RWPE2 (cell line): Measurements from ENCODE around the gene CADM2.

Source experiments
- ATAC-seq: fragments of 200-7000 bp; cut with Tn5 transposase; 3 replicates; pipeline ENCODE4 v1.9.1; 2021; ENCODE audit warnings: low read depth
- DNase-seq: peaks from one replicate; pipeline ENCODE4 v3.0.0-alpha.2; 2020; ENCODE audit warnings: low spot score
- H3K27ac ChIP-seq: fragments of 450-650 bp; 2 replicates; pipeline ENCODE4 v1.5.1; 2017; ENCODE audit warnings: mild to moderate bottlenecking; ENCODE audit not compliant: poor library complexity, severe bottlenecking
- H3K27me3 ChIP-seq: fragments of 250-450 bp; sonication (Bioruptor Pico); 2 replicates; pipeline ENCODE4 v1.5.1; 2021; ENCODE audit warnings: mild to moderate bottlenecking, moderate library complexity; ENCODE audit not compliant: insufficient read depth, poor library complexity, severe bottlenecking
- H3K36me3 ChIP-seq: fragments of 250-450 bp; sonication (Bioruptor Pico); 2 replicates; pipeline ENCODE4 v1.5.1; 2020; ENCODE audit warnings: low read depth, mild to moderate bottlenecking, moderate library complexity
- H3K4me1 ChIP-seq: fragments of 250-450 bp; sonication (Bioruptor Pico); 2 replicates; pipeline ENCODE4 v1.5.1; 2021; ENCODE audit warnings: mild to moderate bottlenecking, moderate library complexity; ENCODE audit not compliant: insufficient read depth, poor library complexity, severe bottlenecking
- H3K4me3 ChIP-seq: fragments of 250-450 bp; sonication (Bioruptor Pico); 2 replicates; pipeline ENCODE4 v1.5.1; 2021; ENCODE audit warnings: mild to moderate bottlenecking, moderate library complexity; ENCODE audit not compliant: severe bottlenecking
- H3K9me3 ChIP-seq: fragments of 250-450 bp; sonication (Bioruptor Pico); 2 replicates; pipeline ENCODE4 v1.5.1; 2021; ENCODE audit warnings: mild to moderate bottlenecking, moderate library complexity; ENCODE audit not compliant: severe bottlenecking
- CTCF ChIP-seq: fragments of 450-650 bp; IDR thresholded peaks from one replicate; pipeline ENCODE4 v1.5.1; 2017; ENCODE audit warnings: mild to moderate bottlenecking, moderate library complexity; ENCODE audit not compliant: poor library complexity, severe bottlenecking

Gene CADM2

GRCh38 chr3:85030052-85030451, 71.3 kb downstream of the CADM2 start:
- Histone ChIP-seq H3K4me3 (no peak overlapping the region), H3K27me3 (no peaks in the 10 kb centered on the region), H3K27ac (no peak overlapping the region), H3K4me1 (no peaks in the 10 kb centered on the region), H3K9me3 (no peaks in the 10 kb centered on the region), H3K36me3 (no peaks in the 10 kb centered on the region)
- no peak for TF ChIP-seq CTCF
- ATAC-seq (no peak), DNase-seq (no peak)

GRCh38 chr3:85037203-85037602, 78.4 kb downstream of the CADM2 start:
- no peak for ATAC-seq
- no peaks in the 10 kb centered on the region for H3K36me3 ChIP-seq
- TF ChIP-seq CTCF = no peak
- no peak for DNase-seq
- H3K4me1 ChIP-seq = no peaks in the 10 kb centered on the region
- no peaks in the 10 kb centered on the region for H3K27me3 ChIP-seq
- H3K27ac ChIP-seq = no peak overlapping the region
- no peak overlapping the region for H3K4me3 ChIP-seq
- H3K9me3 ChIP-seq = no peaks in the 10 kb centered on the region

GRCh38 chr3:85041001-85041400, 82.2 kb downstream of the CADM2 start:
- no peak for TF ChIP-seq CTCF
- Histone ChIP-seq H3K27ac (no peak overlapping the region), H3K4me3 (no peak overlapping the region), H3K27me3 (no peaks in the 10 kb centered on the region), H3K9me3 (no peaks in the 10 kb centered on the region), H3K36me3 (no peaks in the 10 kb centered on the region), H3K4me1 (no peaks in the 10 kb centered on the region)
- no peak for DNase-seq
- ATAC-seq = no peak

DNA sequence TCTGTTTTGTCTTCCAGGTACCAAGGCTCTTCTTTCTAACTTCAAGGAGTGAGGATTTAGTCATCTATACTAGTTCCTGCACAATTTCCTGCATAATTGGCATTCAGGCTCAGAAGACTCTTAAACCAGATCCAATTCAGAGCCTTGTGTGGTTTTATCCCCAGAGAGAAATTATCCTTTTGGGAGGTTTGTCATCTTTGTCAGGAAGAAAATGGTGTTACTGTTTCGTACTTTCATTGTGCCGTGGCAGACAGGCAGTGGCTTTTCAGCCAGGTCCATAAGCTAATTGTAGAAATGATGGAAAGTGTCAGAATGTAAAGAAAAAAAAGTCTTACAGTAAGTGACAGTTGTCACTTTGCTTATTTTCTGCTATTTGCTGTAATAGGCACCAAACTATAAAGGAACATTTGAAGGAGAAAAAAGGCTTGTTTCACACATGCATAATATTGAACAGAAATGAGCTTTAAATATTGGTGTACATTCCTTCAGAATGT, 82.8 kb downstream of the CADM2 start:
- no peaks in the 10 kb centered on the region for H3K36me3 ChIP-seq
- no peak for TF ChIP-seq CTCF
- H3K4me1 ChIP-seq = no peaks in the 10 kb centered on the region
- no peaks in the 10 kb centered on the region for H3K27me3 ChIP-seq
- no peak overlapping the region for H3K4me3 ChIP-seq
- no peak for DNase-seq
- H3K27ac ChIP-seq = no peak overlapping the region
- H3K9me3 ChIP-seq = no peaks in the 10 kb centered on the region
- no peak for ATAC-seq

DNA sequence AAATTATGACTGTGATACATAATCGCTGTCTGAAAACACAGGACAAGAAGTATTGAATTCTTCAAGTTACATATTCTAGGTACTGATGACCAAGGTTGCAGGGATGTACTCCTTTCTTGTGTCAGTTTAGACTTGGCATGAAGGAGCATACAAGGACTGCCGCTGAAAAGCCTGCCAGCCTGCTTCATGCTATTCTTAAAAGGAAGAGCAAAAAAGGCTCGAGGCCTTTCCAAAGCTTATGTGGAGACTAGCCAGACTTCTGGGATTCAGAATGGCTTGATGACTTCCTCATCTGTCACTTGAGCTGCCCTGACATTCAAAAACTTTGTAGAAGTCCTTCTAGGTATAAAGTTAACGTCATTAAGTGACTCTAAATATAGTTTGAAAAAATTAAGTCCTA, 92.0 kb downstream of the CADM2 start:
- no peak overlapping the region for H3K4me3 ChIP-seq
- ATAC-seq = no peak
- no peaks in the 10 kb centered on the region for H3K9me3 ChIP-seq
- H3K27ac ChIP-seq = no peak overlapping the region
- no peaks in the 10 kb centered on the region for H3K27me3 ChIP-seq
- DNase-seq = no peak
- no peaks in the 10 kb centered on the region for H3K36me3 ChIP-seq
- no peak for TF ChIP-seq CTCF
- no peaks in the 10 kb centered on the region for H3K4me1 ChIP-seq
